Measurements from ENCODE around the gene CDYL2. TPM values are rescaled to one million over a fixed set of nuclear protein-coding genes. Genes with fewer than 3 reads are reported as not detected.

Gene CDYL2
- total RNA-seq, 1 donor from 2014 or later: 4.5 TPM

GRCh38 chr16:80708823-80709222 lies 95.6 kb downstream of the CDYL2 start:
- Mint-ChIP-seq H3K9me3 (no peaks in the 10 kb centered on the region), H3K27ac (ENCODE audit: unreplicated experiment) (no peak overlapping the region), H3K36me3 (ENCODE audit: low read depth) (no peaks in the 10 kb centered on the region), H3K27me3 (ENCODE audit: low read depth) (no peaks in the 10 kb centered on the region), H3K4me3 (no peak overlapping the region), H3K4me1 (no peaks in the 10 kb centered on the region)
- DNase-seq (ENCODE audit: low read depth, low spot score): no peak
- TF ChIP-seq CTCF (conservative IDR thresholded peaks at IDR 0.05): no peak

GRCh38 chr16:80707686-80708085 lies 96.7 kb downstream of the CDYL2 start:
- Mint-ChIP-seq H3K27me3 (ENCODE audit: low read depth) (no peaks in the 10 kb centered on the region), H3K4me1 (no peaks in the 10 kb centered on the region), H3K36me3 (ENCODE audit: low read depth) (no peaks in the 10 kb centered on the region), H3K9me3 (no peaks in the 10 kb centered on the region), H3K27ac (ENCODE audit: unreplicated experiment) (no peak overlapping the region), H3K4me3 (no peak overlapping the region)
- TF ChIP-seq CTCF (conservative IDR thresholded peaks at IDR 0.05): no peak
- DNase-seq (ENCODE audit: low read depth, low spot score): no peak

- Mint-ChIP-seq H3K4me1 (no peaks in the 10 kb centered on the region), H3K27ac (ENCODE audit: unreplicated experiment) (no peak overlapping the region), H3K27me3 (ENCODE audit: low read depth) (no peaks in the 10 kb centered on the region), H3K4me3 (no peak overlapping the region), H3K9me3 (no peaks in the 10 kb centered on the region), H3K36me3 (ENCODE audit: low read depth) (no peaks in the 10 kb centered on the region)
- TF ChIP-seq CTCF (conservative IDR thresholded peaks at IDR 0.05): no peak
- DNase-seq (ENCODE audit: low read depth, low spot score): no peak
Observed at GRCh38 chr16:80705596-80705995, 98.8 kb downstream of the CDYL2 start.

- Mint-ChIP-seq H3K4me3 (no peak overlapping the region), H3K9me3 (no peaks in the 10 kb centered on the region), H3K36me3 (ENCODE audit: low read depth) (no peaks in the 10 kb centered on the region), H3K27ac (ENCODE audit: unreplicated experiment) (no peak overlapping the region), H3K4me1 (no peaks in the 10 kb centered on the region), H3K27me3 (ENCODE audit: low read depth) (no peaks in the 10 kb centered on the region)
- no peak for TF ChIP-seq CTCF (conservative IDR thresholded peaks at IDR 0.05)
- no peak for DNase-seq (ENCODE audit: low read depth, low spot score)
Observed at GRCh38 chr16:80704751-80705505, 99.5 kb downstream of the CDYL2 start.

GRCh38 chr16:80703131-80704071 lies 101.0 kb downstream of the CDYL2 start:
- H3K27ac Mint-ChIP-seq (ENCODE audit: unreplicated experiment): no peak overlapping the region

More at GRCh38 chr16:80703131-80704071, 101.0 kb downstream of the CDYL2 start:
- Mint-ChIP-seq H3K36me3 (ENCODE audit: low read depth) (no peaks in the 10 kb centered on the region), H3K9me3 (peaks cover 4% of the 10 kb centered on the region), H3K4me1 (no peaks in the 10 kb centered on the region), H3K27me3 (ENCODE audit: low read depth) (peaks cover 4% of the 10 kb centered on the region), H3K4me3 (no peak overlapping the region)
- no peak for TF ChIP-seq CTCF (conservative IDR thresholded peaks at IDR 0.05)
- no peak for DNase-seq (ENCODE audit: low read depth, low spot score)

Measured in neural crest cell (in vitro differentiated cells).